HPDE6-E6E7 (cell line): ENCODE measurements around the gene MID1.
"Not testable (repeated sequence)": the region's sequence is repeated elsewhere in the genome, so short reads cannot be mapped to it uniquely, and the experiment has no call there.

Source experiments
- DNase-seq: peaks from one replicate; pipeline ENCODE4 v3.0.0; 2011; ENCODE audit warnings: missing footprints; ENCODE audit errors: extremely low spot score

The MID1 gene

GRCh38 chrX:10617999-10618351 is 2.4 kb downstream of the MID1 start:
- peak; percentile 58 for DNase-seq

- DNase-seq: no peak
Observed at GRCh38 chrX:10617186-10617998, 3.0 kb downstream of the MID1 start.

DNA sequence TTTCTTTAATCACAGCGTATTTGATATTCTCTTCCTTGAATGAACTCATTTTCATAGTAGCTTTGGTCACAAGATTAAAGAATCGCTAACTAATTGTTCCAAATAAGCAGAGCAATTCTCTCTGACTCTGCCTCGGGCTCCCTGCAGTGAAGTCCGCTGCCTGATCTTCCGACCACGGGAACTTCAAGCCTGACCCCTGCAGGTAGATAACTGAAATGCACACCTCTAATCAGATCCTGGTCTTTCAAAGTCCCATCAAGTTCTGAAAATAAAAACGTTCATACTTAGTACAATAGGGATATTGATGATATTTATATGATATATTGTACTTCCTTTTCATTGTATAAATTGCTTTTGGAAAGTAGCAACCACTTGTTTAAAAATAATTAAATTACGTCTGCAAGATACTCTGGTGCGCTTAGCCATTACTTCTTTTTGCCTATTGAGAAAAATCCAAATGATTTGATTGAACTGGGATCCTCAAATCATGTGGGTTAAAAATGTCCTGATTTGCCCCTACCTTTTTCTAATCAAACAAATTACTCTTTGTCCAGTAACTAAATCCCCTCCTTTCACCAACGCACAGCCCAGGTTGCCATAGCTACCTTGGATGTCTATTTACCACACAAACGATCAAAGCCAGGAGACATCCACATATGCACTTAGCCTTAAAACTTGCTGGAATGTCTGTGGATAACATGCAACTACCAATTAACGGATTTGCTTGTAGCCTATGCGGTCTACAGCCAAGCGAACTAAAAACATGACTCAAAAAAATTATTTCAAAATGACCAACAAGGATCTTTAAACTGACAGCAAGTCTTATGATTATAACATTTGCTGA is 4.2 kb downstream of the MID1 start:
- DNase-seq: no peak

DNA sequence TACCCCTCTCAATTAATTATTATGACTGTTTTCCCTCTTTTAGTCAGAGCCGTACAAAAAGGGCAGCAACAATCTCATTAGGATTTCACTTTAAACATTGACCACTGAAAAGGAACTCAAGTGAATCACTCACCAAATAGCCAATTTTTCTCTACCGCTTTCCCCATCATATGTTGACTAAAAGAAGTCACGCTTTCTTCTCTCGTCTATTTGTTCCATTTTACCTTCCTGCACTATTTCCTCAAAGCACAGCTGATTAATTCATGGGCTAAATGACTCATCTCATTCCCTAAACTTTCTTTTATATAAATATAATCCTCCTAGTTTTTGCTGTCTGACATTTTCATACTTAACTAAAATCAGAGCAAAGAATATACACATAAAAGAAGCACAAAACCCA is 8.2 kb downstream of the MID1 start:
- DNase-seq: no peak

DNA sequence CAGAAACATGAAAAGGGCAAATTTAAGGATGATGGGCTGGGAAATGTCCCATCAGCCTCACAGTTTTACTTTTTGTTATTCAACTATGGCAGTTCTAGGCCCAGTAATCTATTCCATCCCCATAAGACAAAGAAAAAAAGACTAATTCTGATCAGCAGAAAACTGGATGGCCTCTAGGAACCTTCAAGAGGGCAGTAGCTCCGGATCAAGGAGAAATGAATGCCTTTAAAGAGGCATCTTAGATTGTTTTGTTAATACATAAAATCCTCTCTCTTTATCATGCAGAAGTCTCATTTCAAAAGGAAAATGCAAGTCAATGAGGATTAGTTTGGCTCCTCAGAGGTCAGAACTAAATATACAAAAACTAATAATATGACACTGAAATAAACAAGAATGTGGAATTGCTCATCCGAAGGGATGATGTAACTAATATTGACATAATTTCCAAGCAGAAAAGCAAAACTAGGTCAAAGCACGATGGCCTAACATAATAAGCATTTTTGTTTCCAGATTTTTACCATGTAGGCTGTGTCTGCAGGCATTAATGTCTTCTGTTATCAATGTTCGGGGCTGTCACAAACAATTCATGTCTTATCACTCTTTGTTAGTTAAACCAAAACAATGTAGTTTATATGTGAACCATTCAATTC is 8.8 kb downstream of the MID1 start:
- DNase-seq: no peak

DNA sequence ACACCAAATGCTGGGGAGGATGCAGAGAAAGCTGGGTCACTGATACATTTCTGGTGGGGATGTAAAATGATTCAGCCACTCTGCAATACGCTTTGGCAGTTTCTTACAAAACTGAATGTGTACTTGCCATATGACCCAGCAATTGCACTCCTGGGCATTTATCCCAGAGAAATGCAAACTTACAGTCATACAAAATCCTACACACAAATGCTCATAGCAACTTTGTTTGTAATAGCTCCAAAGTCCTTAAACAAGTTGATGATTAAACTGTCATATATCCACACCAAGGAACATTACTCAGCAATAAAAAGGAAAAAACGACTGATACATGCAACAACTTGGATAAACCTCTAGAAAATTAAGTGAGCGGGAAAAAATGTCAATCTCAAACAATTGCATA is 12.3 kb downstream of the MID1 start:
- no peak for DNase-seq

DNA sequence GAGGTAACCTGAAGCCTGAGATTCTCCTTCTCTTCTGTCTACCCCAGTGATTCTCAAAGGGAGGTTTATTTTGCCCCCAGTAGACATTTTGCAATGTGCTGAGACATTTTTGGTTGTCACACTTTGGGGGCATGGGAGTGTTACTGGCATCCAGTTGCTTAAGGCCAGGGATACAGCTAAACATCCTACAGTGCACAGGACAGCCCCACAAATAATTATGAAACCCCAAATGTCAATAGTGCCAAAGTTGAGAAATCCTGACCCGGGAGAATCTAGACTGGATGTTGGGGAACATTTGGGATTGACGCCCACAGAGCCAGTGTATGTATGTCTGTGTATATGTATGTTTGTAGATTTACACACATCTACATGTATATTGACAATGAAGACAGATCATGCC is 13.2 kb downstream of the MID1 start:
- DNase-seq: no peak

DNA sequence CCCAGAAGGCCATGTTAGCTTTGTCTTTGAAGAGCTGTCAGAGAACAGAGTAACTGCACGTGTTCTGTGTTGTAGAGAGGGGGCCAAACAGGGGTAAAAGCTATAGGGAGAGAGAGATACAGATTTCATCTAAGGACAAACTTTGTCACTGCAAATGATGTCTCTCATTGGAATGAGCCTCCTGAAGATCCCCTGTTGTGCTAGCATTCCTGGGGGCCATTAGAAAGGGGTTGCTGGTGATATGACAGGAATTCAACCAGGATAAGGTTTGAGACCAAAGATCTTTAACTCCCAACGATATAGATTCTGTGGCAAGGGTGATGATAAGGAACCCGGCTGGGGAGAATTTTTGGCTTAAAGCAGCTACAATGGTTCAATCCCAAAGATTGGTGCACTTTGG is 16.8 kb downstream of the MID1 start:
- no peak for DNase-seq

DNA sequence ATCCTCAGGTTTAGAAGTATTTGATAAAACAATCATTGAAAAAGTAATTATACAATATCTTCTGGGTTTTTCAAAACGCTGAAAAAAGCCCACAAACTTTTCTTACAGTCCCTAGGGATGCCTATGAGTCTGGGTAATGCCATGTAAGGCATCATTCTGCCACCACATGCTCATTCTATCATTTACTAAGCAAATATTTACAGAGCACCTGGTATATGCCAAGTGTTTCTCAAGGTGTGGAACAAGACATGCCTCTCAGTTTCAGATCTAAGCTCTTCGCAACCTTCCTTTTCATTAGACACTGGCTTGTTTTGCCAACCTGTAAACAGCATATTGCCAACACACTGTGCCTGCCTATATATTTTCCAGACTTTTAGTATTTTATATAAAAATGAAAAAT is 17.7 kb downstream of the MID1 start:
- DNase-seq: no peak

DNA sequence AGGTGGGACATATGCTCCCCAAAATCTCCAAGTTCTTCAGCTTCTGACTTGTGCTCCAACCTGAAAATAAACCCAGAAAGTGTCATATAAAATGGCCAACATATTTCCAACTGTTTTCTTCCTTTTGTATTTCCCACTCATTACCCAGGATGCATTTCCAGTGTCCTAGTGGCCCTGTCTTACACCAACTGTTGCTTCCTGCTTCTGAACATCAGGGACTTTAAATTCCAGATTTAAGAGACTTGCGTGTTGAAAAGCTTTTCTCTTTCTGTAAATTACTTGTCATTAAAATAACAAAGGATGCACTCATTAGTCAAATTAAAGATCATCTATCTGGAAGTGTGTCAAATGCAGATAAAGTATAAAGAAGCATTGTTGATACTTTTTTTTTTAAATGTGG is 19.9 kb downstream of the MID1 start:
- DNase-seq: no peak

DNA sequence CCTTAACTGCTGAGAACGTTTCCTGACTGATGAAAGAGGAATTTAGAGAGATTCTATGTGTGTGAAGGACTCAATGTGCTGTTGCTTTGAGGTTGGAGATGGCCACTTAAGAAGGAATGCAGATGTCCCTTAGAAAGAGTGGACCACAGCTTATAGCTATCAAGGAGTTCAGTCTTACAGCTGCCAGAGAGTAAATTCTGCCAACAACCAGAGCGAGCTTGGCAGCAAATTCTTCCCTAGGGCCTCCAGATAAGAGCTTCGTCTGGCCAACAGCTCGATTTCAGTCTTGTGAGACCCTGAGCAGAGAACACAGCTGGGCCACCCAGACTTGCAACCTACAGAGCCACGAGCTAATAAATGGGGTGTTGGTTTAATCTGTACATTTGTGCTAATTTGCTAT is 21.8 kb downstream of the MID1 start:
- no peak for DNase-seq

DNA sequence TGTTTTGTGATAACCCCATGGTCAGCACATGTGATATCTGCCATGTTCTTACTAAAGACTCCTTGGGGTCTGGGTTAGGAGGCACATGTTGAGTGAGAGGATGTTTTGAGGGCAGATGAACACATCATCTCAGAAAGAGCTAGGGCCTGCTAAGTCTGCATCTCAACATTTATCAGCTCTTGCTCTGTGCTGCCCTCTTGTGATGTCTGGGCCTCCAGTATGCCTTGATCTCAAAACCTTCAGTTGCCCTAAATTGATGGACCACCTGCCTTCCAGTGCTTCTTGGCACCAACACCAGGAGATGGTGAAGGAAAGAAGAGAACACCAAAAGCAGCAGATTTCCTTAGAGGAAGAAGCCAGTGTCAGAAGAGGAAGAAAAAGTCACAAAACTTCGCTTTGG is 22.5 kb downstream of the MID1 start:
- DNase-seq: no peak

DNA sequence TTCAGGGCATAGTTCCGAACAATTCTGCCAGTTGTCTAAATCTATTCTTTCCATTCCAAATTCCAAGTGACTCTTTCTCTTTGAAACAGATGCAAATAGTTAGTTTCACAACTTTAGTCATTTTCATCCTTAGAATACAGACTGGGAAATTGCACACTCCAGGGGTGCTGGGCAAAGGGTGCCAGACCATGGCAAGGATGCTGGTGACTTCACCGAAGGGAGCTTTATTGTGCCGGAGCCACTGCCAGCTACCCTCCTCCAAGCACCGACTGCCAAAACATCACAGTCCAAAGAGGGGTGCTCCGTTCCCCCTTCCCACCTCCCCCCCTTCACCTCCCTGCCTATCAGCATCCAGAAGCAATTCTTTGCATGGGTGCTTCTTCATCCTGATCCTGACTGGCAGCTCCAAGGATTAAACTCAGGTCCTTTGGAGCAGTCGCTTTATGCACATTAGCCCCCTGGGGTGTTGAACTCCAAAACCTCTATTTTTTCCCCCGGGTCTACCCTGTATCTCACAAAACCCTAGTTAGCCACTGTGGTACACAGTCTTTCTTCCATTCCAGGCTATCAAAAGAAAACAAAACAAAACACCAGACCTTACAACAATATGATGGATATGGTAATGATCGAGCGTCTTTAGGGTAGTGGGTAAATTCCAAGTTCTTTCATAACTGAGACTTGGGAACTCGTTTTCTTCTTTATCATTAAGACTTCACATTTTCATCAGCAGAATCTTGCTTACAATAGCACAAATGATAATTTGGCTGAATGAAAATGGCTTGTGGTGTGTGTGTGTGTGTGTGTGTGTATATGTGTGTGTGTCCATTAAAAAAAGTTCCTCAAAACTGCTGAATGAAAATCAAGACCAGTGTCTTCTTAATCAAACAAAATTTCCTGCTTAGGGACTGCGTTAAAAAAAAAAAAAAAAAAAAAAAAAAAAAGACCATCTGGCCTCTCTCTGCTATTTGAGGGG is 28.7 kb downstream of the MID1 start:
- DNase-seq: no peak

DNA sequence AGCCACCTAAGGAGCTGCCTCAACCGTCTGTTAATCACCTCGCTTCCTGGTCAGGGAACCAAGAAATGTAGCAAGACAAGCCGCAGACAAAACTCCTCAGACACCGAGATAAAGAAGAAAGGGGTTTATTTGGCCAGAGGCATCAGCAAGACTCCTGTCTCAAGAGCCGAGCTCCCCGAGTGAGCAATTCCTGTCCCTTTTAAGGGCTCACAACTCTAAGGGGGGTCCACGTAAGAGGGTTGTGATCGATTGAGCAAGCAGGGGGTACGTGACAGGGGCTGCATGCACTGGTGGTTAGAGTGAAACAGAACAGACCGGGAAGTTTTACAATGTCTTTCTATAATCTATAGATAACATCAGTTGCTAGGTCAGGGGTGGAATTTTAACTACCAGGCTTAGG is 30.6 kb downstream of the MID1 start:
- DNase-seq: not testable (repeated sequence)

GRCh38 chrX:10589098-10589497 is 31.3 kb downstream of the MID1 start:
- DNase-seq: no peak

GRCh38 chrX:10584882-10585281 is 35.5 kb downstream of the MID1 start:
- not testable (repeated sequence) for DNase-seq

DNA sequence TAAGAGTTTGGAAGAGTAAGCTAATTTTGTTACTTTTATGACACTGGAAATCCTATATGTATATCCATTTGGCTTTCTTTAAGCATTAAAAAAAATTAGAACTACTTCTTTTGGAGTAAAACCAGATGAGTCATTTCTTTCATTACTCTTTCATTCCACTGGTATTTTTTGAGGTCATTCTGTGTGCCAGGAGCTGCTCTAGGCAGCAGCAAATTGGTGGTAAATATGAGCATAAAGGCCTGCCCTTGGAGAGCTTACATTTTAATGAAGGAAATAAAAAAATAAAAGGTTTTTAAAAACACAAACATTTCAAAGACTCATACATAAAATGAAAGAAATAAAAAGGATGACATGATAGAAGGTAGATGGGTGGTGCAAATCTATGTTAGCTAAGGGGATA is 37.4 kb downstream of the MID1 start:
- DNase-seq: no peak

- no peak for DNase-seq
Observed at GRCh38 chrX:10582215-10582733, 38.1 kb downstream of the MID1 start.

DNA sequence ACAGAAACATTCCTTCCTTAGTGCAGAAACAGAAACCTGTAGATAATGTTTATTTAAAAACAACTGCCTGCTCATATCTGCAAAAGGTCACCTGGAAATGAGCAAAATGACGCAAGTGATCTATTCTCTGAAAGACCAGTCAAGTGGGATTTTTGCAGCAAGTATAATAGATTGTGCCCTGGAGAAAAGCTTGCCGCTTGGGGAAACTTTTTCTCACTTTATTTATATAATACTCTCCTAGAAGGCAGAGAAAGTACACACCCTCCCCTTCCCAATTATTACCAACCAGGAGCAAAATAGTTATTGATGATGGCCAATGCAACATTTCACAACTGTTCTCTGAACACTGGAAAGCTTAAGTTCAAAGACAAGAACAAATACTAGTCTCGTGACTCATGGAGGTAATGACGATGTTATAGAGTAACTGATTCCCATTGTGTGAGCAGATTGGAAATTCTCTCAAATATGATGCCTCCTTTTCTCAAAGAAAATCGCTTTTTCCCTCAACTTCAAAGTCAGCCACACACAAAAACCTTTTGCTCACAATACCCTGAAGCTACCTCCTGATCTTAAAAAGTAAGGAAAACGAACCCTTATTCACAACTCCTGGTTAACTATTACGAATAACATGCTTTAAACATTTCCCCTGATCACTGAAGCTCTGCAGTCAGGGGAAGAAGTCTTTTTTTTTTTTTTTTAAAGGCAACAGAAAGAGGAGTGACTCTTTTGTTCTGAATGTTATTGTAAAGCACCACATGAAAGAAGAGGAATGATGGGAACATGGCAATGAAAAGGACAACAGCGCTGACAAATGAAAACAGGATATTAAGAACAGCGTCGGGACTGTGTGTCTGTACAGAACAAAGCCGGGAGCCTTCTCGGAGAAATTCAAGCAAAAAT is 41.0 kb downstream of the MID1 start:
- DNase-seq: peak; percentile 21

GRCh38 chrX:10578527-10578926 is 41.9 kb downstream of the MID1 start:
- DNase-seq: no peak
